ENCODE measurements around the gene TMEM219. TPM values are rescaled to one million over a fixed set of nuclear protein-coding genes. Genes with fewer than 3 reads are reported as not detected.

Gene TMEM219
- total RNA-seq, 1 experiment from 2014 or later: 57.7 TPM

GRCh38 chr16:30006095-30006473 lies 44.2 kb downstream of the TMEM219 start:
- Mint-ChIP-seq H3K9me3 (ENCODE audit: unreplicated experiment) (no peaks in the 10 kb centered on the region), H3K4me3 (ENCODE audit: unreplicated experiment) (no peak overlapping the region), H3K27ac (ENCODE audit: unreplicated experiment) (no peak overlapping the region), H3K4me1 (ENCODE audit: low read depth, unreplicated experiment) (no peaks in the 10 kb centered on the region), H3K27me3 (ENCODE audit: insufficient read depth, unreplicated experiment) (no peaks in the 10 kb centered on the region), H3K36me3 (ENCODE audit: insufficient read depth, unreplicated experiment) (peaks cover 18% of the 10 kb centered on the region)
- no peak for DNase-seq
- BruUV-seq (replicated peaks): no TSS peak
- H3K36me3 ChIP-seq (ENCODE audit: control insufficient read depth, insufficient read depth, low read length): no peaks in the 10 kb centered on the region
- no peaks in the 10 kb centered on the region for H3K27me3 ChIP-seq (replicated peaks; ENCODE audit: control insufficient read depth, insufficient read depth, low read length)
- no peaks in the 10 kb centered on the region for H3K4me1 ChIP-seq
- H3K4me3 ChIP-seq (ENCODE audit: low read depth, low read length): no peak overlapping the region
- no peak for TF ChIP-seq CTCF (IDR thresholded peaks at IDR 0.05; ENCODE audit: insufficient read depth in 1 of 2, low read depth in 1 of 2, low read length in 1 of 2, severe bottlenecking in 1 of 2, unreplicated experiment in 1 of 2)
- intact Hi-C loops (cut with micrococcal nuclease; ENCODE audit: unreplicated experiment): no loop called here
- ChIA-PET CTCF (interaction anchor here (0.5 to 2.4 kb wide), 3 partner anchors 33 to 106 kb away, joined by 3 to 9 read pairs (median 5); partner anchors contain the start of genes ASPHD1, KCTD13, SEZ6L2 and TAOK2), POLR2A (no interaction called here)
- no peaks in the 10 kb centered on the region for H3K9me3 ChIP-seq

GRCh38 chr16:30006659-30007377 lies 44.9 kb downstream of the TMEM219 start:
- Histone ChIP-seq H3K4me1 (no peaks in the 10 kb centered on the region), H3K9me3 (no peaks in the 10 kb centered on the region), H3K27me3 (replicated peaks; ENCODE audit: control insufficient read depth, insufficient read depth, low read length) (no peaks in the 10 kb centered on the region), H3K36me3 (ENCODE audit: control insufficient read depth, insufficient read depth, low read length) (no peaks in the 10 kb centered on the region), H3K4me3 (ENCODE audit: low read depth, low read length) (no peak overlapping the region)
- ChIA-PET POLR2A (no interaction called here), CTCF (no interaction called here)
- H3K9me3 Mint-ChIP-seq (ENCODE audit: unreplicated experiment): no peaks in the 10 kb centered on the region
- peaks cover 15% of the 10 kb centered on the region for H3K36me3 Mint-ChIP-seq (ENCODE audit: insufficient read depth, unreplicated experiment)
- H3K27me3 Mint-ChIP-seq (ENCODE audit: insufficient read depth, unreplicated experiment): no peaks in the 10 kb centered on the region
- no peak for TF ChIP-seq CTCF (IDR thresholded peaks at IDR 0.05; ENCODE audit: insufficient read depth in 1 of 2, low read depth in 1 of 2, low read length in 1 of 2, severe bottlenecking in 1 of 2, unreplicated experiment in 1 of 2)
- intact Hi-C loops (cut with micrococcal nuclease; ENCODE audit: unreplicated experiment): no loop called here
- no peak overlapping the region for H3K27ac Mint-ChIP-seq (ENCODE audit: unreplicated experiment)
- no peak overlapping the region for H3K4me3 Mint-ChIP-seq (ENCODE audit: unreplicated experiment)
- DNase-seq: no peak
- H3K4me1 Mint-ChIP-seq (ENCODE audit: low read depth, unreplicated experiment): no peaks in the 10 kb centered on the region
- BruUV-seq (replicated peaks): no TSS peak

GRCh38 chr16:30007378-30007895 lies 45.6 kb downstream of the TMEM219 start:
- CTCF ChIA-PET: no interaction called here
- Mint-ChIP-seq H3K9me3 (ENCODE audit: unreplicated experiment) (no peaks in the 10 kb centered on the region), H3K4me3 (ENCODE audit: unreplicated experiment) (no peak overlapping the region), H3K27ac (ENCODE audit: unreplicated experiment) (no peak overlapping the region), H3K4me1 (ENCODE audit: low read depth, unreplicated experiment) (no peaks in the 10 kb centered on the region), H3K36me3 (ENCODE audit: insufficient read depth, unreplicated experiment) (peaks cover 9% of the 10 kb centered on the region), H3K27me3 (ENCODE audit: insufficient read depth, unreplicated experiment) (no peaks in the 10 kb centered on the region)
- no peaks in the 10 kb centered on the region for H3K27me3 ChIP-seq (replicated peaks; ENCODE audit: control insufficient read depth, insufficient read depth, low read length)
- intact Hi-C loops (cut with micrococcal nuclease; ENCODE audit: unreplicated experiment): no loop called here
- H3K9me3 ChIP-seq: no peaks in the 10 kb centered on the region
- no peaks in the 10 kb centered on the region for H3K4me1 ChIP-seq
- no peak overlapping the region for H3K4me3 ChIP-seq (ENCODE audit: low read depth, low read length)
- no TSS peak for BruUV-seq (replicated peaks)
- DNase-seq: no peak
- POLR2A ChIA-PET: no interaction called here
- TF ChIP-seq CTCF (IDR thresholded peaks at IDR 0.05; ENCODE audit: insufficient read depth in 1 of 2, low read depth in 1 of 2, low read length in 1 of 2, severe bottlenecking in 1 of 2, unreplicated experiment in 1 of 2): no peak
- no peaks in the 10 kb centered on the region for H3K36me3 ChIP-seq (ENCODE audit: control insufficient read depth, insufficient read depth, low read length)
